ENCODE data around the gene PRDM11.

The PRDM11 gene

GRCh38 chr11:45169310-45170072, 23.1 kb downstream of the PRDM11 start:
- DNase-seq (no peak), ATAC-seq (ENCODE audit: insufficient read depth, low read depth) (no peak)
- H3K9ac ChIP-seq (ENCODE audit: low read depth, low read length), result no peak overlapping the region
- TF ChIP-seq, protein P1, sequence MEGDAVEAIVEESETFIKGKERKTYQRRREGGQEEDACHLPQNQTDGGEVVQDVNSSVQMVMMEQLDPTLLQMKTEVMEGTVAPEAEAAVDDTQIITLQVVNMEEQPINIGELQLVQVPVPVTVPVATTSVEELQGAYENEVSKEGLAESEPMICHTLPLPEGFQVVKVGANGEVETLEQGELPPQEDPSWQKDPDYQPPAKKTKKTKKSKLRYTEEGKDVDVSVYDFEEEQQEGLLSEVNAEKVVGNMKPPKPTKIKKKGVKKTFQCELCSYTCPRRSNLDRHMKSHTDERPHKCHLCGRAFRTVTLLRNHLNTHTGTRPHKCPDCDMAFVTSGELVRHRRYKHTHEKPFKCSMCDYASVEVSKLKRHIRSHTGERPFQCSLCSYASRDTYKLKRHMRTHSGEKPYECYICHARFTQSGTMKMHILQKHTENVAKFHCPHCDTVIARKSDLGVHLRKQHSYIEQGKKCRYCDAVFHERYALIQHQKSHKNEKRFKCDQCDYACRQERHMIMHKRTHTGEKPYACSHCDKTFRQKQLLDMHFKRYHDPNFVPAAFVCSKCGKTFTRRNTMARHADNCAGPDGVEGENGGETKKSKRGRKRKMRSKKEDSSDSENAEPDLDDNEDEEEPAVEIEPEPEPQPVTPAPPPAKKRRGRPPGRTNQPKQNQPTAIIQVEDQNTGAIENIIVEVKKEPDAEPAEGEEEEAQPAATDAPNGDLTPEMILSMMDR (IDR thresholded peaks at IDR 0.05; ENCODE audit: borderline replicate concordance, extremely low read depth, low read length, poor library complexity, severe bottlenecking), result no peak
- no peak for TF ChIP-seq EZH2 (IDR thresholded peaks at IDR 0.05; ENCODE audit: borderline replicate concordance, low read depth, low read length, severe bottlenecking)
- no peak overlapping the region for H3K27ac ChIP-seq (ENCODE audit: low read length)
- no peak overlapping the region for H3K4me2 ChIP-seq (ENCODE audit: insufficient read depth, low read length)
- H3K27me3 ChIP-seq (ENCODE audit: insufficient read depth, low read length, poor library complexity), result no peaks in the 10 kb centered on the region
- H3K36me3 ChIP-seq (ENCODE audit: insufficient read depth, low read length), result no peaks in the 10 kb centered on the region
- H3K4me1 ChIP-seq (ENCODE audit: insufficient read depth, low read length), result no peaks in the 10 kb centered on the region
- no peaks in the 10 kb centered on the region for H3K79me2 ChIP-seq (ENCODE audit: insufficient read depth, low read length)
- no peaks in the 10 kb centered on the region for H3K9me3 ChIP-seq (ENCODE audit: insufficient read depth, low read length, severe bottlenecking)
- peaks cover 8% of the 10 kb centered on the region for H4K20me1 ChIP-seq (ENCODE audit: insufficient read depth, low read length)
- H3K4me3 ChIP-seq (ENCODE audit: low read depth in 1 of 2, low read length in 2 of 2), result no peak overlapping the region
- no peak overlapping the region for H2AFZ ChIP-seq (ENCODE audit: low read depth, low read length)

DNA sequence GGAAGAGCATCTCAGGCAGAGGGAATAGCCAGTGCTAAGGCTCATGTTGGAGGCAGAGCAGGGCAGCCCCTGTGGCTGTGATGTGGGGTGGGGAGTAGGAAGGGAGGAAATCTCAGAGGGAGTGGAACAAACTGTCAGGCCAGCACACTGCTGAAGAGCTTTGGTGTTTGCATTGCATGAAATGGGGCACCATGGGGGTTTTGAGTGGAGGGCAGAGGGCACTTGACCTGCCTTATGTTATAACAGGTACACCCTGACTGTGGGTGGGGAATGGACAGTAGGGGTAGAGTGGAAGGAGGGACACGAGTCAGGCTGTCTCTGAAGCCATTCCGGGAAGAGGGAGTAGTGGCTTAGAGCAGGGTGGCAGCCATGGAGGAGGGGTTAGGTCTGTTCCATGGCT, 24.0 kb downstream of the PRDM11 start:
- H3K36me3 ChIP-seq (ENCODE audit: insufficient read depth, low read length), result no peaks in the 10 kb centered on the region
- H3K79me2 ChIP-seq (ENCODE audit: insufficient read depth, low read length), result no peaks in the 10 kb centered on the region
- H3K4me1 ChIP-seq (ENCODE audit: insufficient read depth, low read length), result no peaks in the 10 kb centered on the region
- no peak for ATAC-seq (ENCODE audit: insufficient read depth, low read depth)
- no peak overlapping the region for H3K27ac ChIP-seq (ENCODE audit: low read length)
- H2AFZ ChIP-seq (ENCODE audit: low read depth, low read length), result no peak overlapping the region
- no peak overlapping the region for H3K9ac ChIP-seq (ENCODE audit: low read depth, low read length)
- DNase-seq, result no peak
- no peaks in the 10 kb centered on the region for H3K9me3 ChIP-seq (ENCODE audit: insufficient read depth, low read length, severe bottlenecking)
- H3K4me2 ChIP-seq (ENCODE audit: insufficient read depth, low read length), result no peak overlapping the region
- peaks cover 8% of the 10 kb centered on the region; the same call in 1 of the 2 replicates for H4K20me1 ChIP-seq (ENCODE audit: insufficient read depth, low read length)
- no peak for TF ChIP-seq EZH2 (IDR thresholded peaks at IDR 0.05; ENCODE audit: borderline replicate concordance, low read depth, low read length, severe bottlenecking)
- TF ChIP-seq, protein P1 (IDR thresholded peaks at IDR 0.05; ENCODE audit: borderline replicate concordance, extremely low read depth, low read length, poor library complexity, severe bottlenecking), result no peak
- H3K4me3 ChIP-seq (ENCODE audit: low read depth in 1 of 2, low read length in 2 of 2), result no peak overlapping the region
- H3K27me3 ChIP-seq (ENCODE audit: insufficient read depth, low read length, poor library complexity), result no peaks in the 10 kb centered on the region

GRCh38 chr11:45171550-45171949, 25.1 kb downstream of the PRDM11 start:
- TF ChIP-seq, protein P1 (IDR thresholded peaks at IDR 0.05; ENCODE audit: borderline replicate concordance, extremely low read depth, low read length, poor library complexity, severe bottlenecking), result no peak
- no peak for TF ChIP-seq EZH2 (IDR thresholded peaks at IDR 0.05; ENCODE audit: borderline replicate concordance, low read depth, low read length, severe bottlenecking)
- Histone ChIP-seq H3K4me3 (ENCODE audit: low read depth in 1 of 2, low read length in 2 of 2) (no peak overlapping the region), H3K4me1 (ENCODE audit: insufficient read depth, low read length) (no peaks in the 10 kb centered on the region), H3K36me3 (ENCODE audit: insufficient read depth, low read length) (no peaks in the 10 kb centered on the region), H3K79me2 (ENCODE audit: insufficient read depth, low read length) (no peaks in the 10 kb centered on the region), H3K27me3 (ENCODE audit: insufficient read depth, low read length, poor library complexity) (no peaks in the 10 kb centered on the region), H3K27ac (ENCODE audit: low read length) (no peak overlapping the region), H2AFZ (ENCODE audit: low read depth, low read length) (no peak overlapping the region), H3K9ac (ENCODE audit: low read depth, low read length) (no peak overlapping the region), H4K20me1 (ENCODE audit: insufficient read depth, low read length) (peaks cover 8% of the 10 kb centered on the region; the same call in 1 of the 2 replicates), H3K4me2 (ENCODE audit: insufficient read depth, low read length) (no peak overlapping the region), H3K9me3 (ENCODE audit: insufficient read depth, low read length, severe bottlenecking) (no peaks in the 10 kb centered on the region)
- DNase-seq, result no peak
- ATAC-seq (ENCODE audit: insufficient read depth, low read depth), result no peak

Measured in DND-41 (cell line).